ENCODE data around the gene UBXN1.
"Not testable (repeated sequence)": the region's sequence is repeated elsewhere in the genome, so short reads cannot be mapped to it uniquely, and the experiment has no call there.

The UBXN1 gene

GRCh38 chr11:62654297-62654696, 24.6 kb downstream of the UBXN1 start:
- DNase-seq (ENCODE audit: extremely low read depth, low read depth) = no peak
- TF ChIP-seq CTCF (IDR thresholded peaks at IDR 0.05; ENCODE audit: low read depth, low read length) = no peak

GRCh38 chr11:62652161-62653006, 26.5 kb downstream of the UBXN1 start:
- DNase-seq (ENCODE audit: extremely low read depth, low read depth) = no peak
- no peak for TF ChIP-seq CTCF (IDR thresholded peaks at IDR 0.05; ENCODE audit: low read depth, low read length)

GRCh38 chr11:62650283-62650682, 28.6 kb downstream of the UBXN1 start:
- not testable (repeated sequence) for DNase-seq (ENCODE audit: extremely low read depth, low read depth)

- no peak for TF ChIP-seq CTCF (IDR thresholded peaks at IDR 0.05; ENCODE audit: low read depth, low read length)
Measured at GRCh38 chr11:62649486-62649885, 29.4 kb downstream of the UBXN1 start.

GRCh38 chr11:62648967-62649364, 29.9 kb downstream of the UBXN1 start:
- TF ChIP-seq CTCF (IDR thresholded peaks at IDR 0.05; ENCODE audit: low read depth, low read length) = no peak
- DNase-seq (ENCODE audit: extremely low read depth, low read depth) = no peak

More at GRCh38 chr11:62649486-62649885, 29.4 kb downstream of the UBXN1 start:
- no peak for DNase-seq (ENCODE audit: extremely low read depth, low read depth)

GRCh38 chr11:62648185-62648966, 30.5 kb downstream of the UBXN1 start:
- TF ChIP-seq CTCF (IDR thresholded peaks at IDR 0.05; ENCODE audit: low read depth, low read length) = no peak
- no peak for DNase-seq (ENCODE audit: extremely low read depth, low read depth)

GRCh38 chr11:62647609-62648005, 31.3 kb downstream of the UBXN1 start:
- no peak for TF ChIP-seq CTCF (IDR thresholded peaks at IDR 0.05; ENCODE audit: low read depth, low read length)
- DNase-seq (ENCODE audit: extremely low read depth, low read depth) = no peak

Data from AG09319 (cell line).